Measurements from ENCODE around the gene TXNDC16. TPM values are rescaled to one million over a fixed set of nuclear protein-coding genes. Genes with fewer than 3 reads are reported as not detected.

Gene TXNDC16
- total RNA-seq, 4 donors from 2014 or later = 7.2 to 18.8 (median 14.7) TPM

DNA sequence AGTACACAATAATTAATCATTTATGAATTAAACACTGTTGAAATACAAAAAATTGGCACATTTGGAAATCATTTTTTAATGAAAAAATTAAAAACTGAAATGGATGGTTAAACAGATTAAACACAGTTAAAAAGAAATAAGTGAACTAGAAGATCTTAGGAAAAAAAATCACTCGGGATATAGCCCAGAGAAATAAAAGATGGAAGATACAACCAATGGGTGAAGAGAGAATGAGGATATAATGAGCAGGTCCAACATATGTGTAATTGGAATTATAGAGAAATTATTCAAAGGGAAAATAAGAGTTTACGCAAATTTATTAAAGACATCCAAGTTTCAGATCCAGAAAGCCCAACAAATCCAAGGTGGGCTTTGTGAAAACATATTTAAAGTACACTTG is 6.4 kb upstream of the TXNDC16 start:
- Histone ChIP-seq H3K4me3 (no peak overlapping the region), H3K27ac (no peak overlapping the region), H3K27me3 (no peaks in the 10 kb centered on the region), H3K4me1 (peaks cover 0 to 7% (median 6%) of the 10 kb centered on the region in 4 donors), H3K36me3 (no peaks in the 10 kb centered on the region), H3K9me3 (peaks cover 0 to 9% (median 0%) of the 10 kb centered on the region in 4 donors)
- TF ChIP-seq POLR2A (IDR thresholded peaks at IDR 0.05) (no peak), EP300 (IDR thresholded peaks at IDR 0.05) (no peak)
- TF ChIP-seq, protein P1, sequence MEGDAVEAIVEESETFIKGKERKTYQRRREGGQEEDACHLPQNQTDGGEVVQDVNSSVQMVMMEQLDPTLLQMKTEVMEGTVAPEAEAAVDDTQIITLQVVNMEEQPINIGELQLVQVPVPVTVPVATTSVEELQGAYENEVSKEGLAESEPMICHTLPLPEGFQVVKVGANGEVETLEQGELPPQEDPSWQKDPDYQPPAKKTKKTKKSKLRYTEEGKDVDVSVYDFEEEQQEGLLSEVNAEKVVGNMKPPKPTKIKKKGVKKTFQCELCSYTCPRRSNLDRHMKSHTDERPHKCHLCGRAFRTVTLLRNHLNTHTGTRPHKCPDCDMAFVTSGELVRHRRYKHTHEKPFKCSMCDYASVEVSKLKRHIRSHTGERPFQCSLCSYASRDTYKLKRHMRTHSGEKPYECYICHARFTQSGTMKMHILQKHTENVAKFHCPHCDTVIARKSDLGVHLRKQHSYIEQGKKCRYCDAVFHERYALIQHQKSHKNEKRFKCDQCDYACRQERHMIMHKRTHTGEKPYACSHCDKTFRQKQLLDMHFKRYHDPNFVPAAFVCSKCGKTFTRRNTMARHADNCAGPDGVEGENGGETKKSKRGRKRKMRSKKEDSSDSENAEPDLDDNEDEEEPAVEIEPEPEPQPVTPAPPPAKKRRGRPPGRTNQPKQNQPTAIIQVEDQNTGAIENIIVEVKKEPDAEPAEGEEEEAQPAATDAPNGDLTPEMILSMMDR (IDR thresholded peaks at IDR 0.05) = no peak
- DNase-seq (ENCODE audit: low spot score in 2 of 2) = no peak
- WGBS, 2 donors = 94 to 98% methylated on average over 2 of the region's 2 CpGs

DNA sequence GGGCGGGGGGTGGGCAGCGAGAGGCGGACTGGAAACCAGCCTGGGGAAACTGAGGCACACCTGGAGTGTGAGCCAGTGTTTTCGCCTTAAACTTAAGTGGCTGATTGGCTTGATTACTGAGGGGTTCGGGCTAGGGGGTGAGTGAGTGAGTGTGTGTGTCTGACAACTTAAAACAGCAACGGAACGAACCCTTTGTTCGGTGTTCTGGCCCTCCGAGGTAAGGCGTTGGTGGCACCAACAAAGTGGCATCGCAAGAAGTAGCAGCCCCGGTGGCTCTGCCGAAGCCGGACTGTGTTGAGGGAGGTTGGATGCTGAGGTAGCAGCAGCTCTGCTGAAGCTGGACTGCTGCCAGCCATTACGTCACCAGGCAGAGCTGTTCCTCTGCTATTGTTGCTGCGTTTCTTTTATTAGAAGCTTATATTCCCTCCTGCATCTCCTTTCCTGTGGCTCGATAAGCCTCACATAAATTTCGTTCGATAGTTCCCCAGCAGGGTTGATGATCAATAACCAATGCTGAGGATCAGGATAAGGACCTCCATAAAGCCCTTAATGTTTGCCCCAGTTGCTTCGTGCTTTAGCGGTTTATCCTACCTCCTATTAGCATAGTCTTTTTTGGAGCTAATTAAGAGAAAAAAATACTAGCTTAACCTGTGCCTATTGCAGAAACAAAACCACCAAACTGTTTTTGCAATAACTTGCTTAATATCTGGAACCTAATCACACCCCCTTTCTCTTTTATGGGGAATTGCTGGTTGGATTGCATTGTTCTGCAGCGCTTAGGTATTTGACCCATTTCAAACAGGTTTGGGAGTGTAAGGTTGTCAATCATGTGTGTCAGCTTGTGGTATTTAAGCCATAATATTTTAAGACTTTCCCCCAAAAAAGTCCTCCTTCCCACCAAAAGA is 1.6 kb upstream of the TXNDC16 start:
- DNase-seq (ENCODE audit: low spot score in 2 of 2) = peak; percentile 68 to 74
- Histone ChIP-seq H3K36me3 (no peaks in the 10 kb centered on the region), H3K27me3 (no peaks in the 10 kb centered on the region), H3K4me3 (peak overlapping the region; percentile 78 to 98 (median 88)), H3K9me3 (peaks cover 0 to 7% (median 0%) of the 10 kb centered on the region in 4 donors), H3K4me1 (peaks cover 0 to 29% (median 12%) of the 10 kb centered on the region in 4 donors), H3K27ac (peak overlapping the region in 2 of 4 donors; percentile 85 to 94)
- WGBS, 2 donors = 5% methylated on average over 22 of the region's 22 CpGs
- TF ChIP-seq, protein P1 (IDR thresholded peaks at IDR 0.05) = no peak
- TF ChIP-seq POLR2A (IDR thresholded peaks at IDR 0.05) = peak in 1 of 2 donors; percentile 33
- peak in 1 of 2 donors; percentile 64 for TF ChIP-seq EP300 (IDR thresholded peaks at IDR 0.05)

- H3K27ac ChIP-seq = peak overlapping the region; percentile 85 to 94 (median 88)
- no peaks in the 10 kb centered on the region for H3K27me3 ChIP-seq
- 1 to 2% methylated on average over 28 to 36 of the region's 69 CpGs for WGBS, 2 donors
- TF ChIP-seq, protein P1 (IDR thresholded peaks at IDR 0.05) = no peak
- no peak for TF ChIP-seq EP300 (IDR thresholded peaks at IDR 0.05)
- TF ChIP-seq POLR2A (IDR thresholded peaks at IDR 0.05) = no peak
- H3K4me1 ChIP-seq = peaks cover 0 to 29% (median 12%) of the 10 kb centered on the region in 4 donors
- no peak for DNase-seq (ENCODE audit: low spot score in 2 of 2)
- peaks cover 0 to 4% (median 0%) of the 10 kb centered on the region in 3 donors for H3K36me3 ChIP-seq
- H3K9me3 ChIP-seq = no peaks in the 10 kb centered on the region
- peak overlapping the region; percentile 78 to 98 (median 88) for H3K4me3 ChIP-seq
Observed at GRCh38 chr14:52553002-52553670, 831 bp upstream of the TXNDC16 start.

DNA sequence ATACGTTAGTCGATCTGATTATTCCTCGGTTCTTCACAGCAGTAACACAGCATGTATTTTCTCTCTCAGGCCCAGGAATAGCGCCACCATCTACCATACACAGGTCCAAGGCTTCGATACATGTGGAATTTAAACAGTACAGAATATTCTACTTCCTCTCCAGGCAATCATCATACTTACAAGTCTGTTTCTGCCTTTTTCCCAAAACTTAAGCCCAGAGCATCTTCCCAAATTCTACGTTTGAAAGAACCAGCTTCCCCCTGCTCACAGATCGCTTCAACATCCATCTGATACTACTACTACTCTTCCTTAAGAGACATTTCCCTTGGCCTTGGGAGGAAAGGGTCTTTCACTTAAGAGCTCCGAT is 626 bp downstream of the TXNDC16 start:
- H3K4me3 ChIP-seq = peak overlapping the region; percentile 77 to 98 (median 88)
- DNase-seq (ENCODE audit: low spot score in 2 of 2) = peak in 1 of 2 donors; percentile 18
- TF ChIP-seq POLR2A (IDR thresholded peaks at IDR 0.05) (no peak), EP300 (IDR thresholded peaks at IDR 0.05) (no peak)
- TF ChIP-seq, protein P1 (IDR thresholded peaks at IDR 0.05) = no peak
- WGBS, 2 donors = 0 to 1% methylated on average over 8 of the region's 8 CpGs
- peaks cover 0 to 4% (median 0%) of the 10 kb centered on the region in 3 donors for H3K36me3 ChIP-seq
- H3K27me3 ChIP-seq = no peaks in the 10 kb centered on the region
- peaks cover 0 to 36% (median 12%) of the 10 kb centered on the region in 4 donors for H3K4me1 ChIP-seq
- H3K9me3 ChIP-seq = no peaks in the 10 kb centered on the region
- peak overlapping the region; percentile 89 to 94 (median 90) for H3K27ac ChIP-seq
